Ectodermal cell (in vitro differentiated cells): ENCODE data around the gene DOLK.

ENCODE experiments used
- H3K27ac ChIP-seq: 2 replicates; pipeline ENCODE4 v1.7.0; 2013; ENCODE audit warnings: mild to moderate bottlenecking, low read depth, low read length; ENCODE audit not compliant: insufficient read depth, poor library complexity, severe bottlenecking
- H3K27me3 ChIP-seq: 2 replicates; pipeline ENCODE4 v1.7.0; 2013; ENCODE audit warnings: mild to moderate bottlenecking, low read length; ENCODE audit not compliant: insufficient read depth, control insufficient read depth, poor library complexity, severe bottlenecking
- H3K36me3 ChIP-seq: one replicate; pipeline ENCODE4 v1.7.0; 2013; ENCODE audit warnings: low read length; ENCODE audit not compliant: control insufficient read depth, insufficient read depth
- H3K4me1 ChIP-seq: one replicate; pipeline ENCODE4 v1.7.0; 2013; ENCODE audit warnings: low read length; ENCODE audit not compliant: control insufficient read depth, insufficient read depth
- H3K4me3 ChIP-seq: 2 replicates; pipeline ENCODE4 v1.7.0; 2013; ENCODE audit warnings: low read depth, low read length, control low read depth; ENCODE audit not compliant: insufficient read depth
- H3K9me3 ChIP-seq: 2 replicates; pipeline ENCODE4 v1.7.0; 2013; ENCODE audit warnings: mild to moderate bottlenecking, low read length, moderate library complexity; ENCODE audit not compliant: control insufficient read depth
- WGBS, 2 experiments: methylation state at CpG; one replicate each; pipeline ENCODE4 v1.1.7; 2013; ENCODE audit warnings: missing lambda C conversion rate in 2 of 2; 5-methylcytosine and 5-hydroxymethylcytosine counted together

Gene DOLK

DNA sequence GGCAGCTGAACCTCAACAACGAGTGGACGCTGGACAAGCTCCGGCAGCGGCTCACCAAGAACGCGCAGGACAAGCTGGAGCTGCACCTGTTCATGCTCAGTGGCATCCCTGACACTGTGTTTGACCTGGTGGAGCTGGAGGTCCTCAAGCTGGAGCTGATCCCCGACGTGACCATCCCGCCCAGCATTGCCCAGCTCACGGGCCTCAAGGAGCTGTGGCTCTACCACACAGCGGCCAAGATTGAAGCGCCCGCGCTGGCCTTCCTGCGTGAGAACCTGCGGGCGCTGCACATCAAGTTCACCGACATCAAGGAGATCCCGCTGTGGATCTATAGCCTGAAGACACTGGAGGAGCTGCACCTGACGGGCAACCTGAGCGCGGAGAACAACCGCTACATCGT, 39.0 kb downstream of the DOLK start:
- Histone ChIP-seq H3K4me3 (no peak overlapping the region), H3K36me3 (peaks cover 25% of the 10 kb centered on the region), H3K27ac (no peak overlapping the region), H3K4me1 (peaks cover 14% of the 10 kb centered on the region), H3K27me3 (no peaks in the 10 kb centered on the region), H3K9me3 (no peaks in the 10 kb centered on the region)
- 97% methylated on average over 24 of the region's 24 CpGs for WGBS, 2 experiments

- Histone ChIP-seq H3K4me1 (peaks cover 6% of the 10 kb centered on the region), H3K27ac (no peak overlapping the region), H3K4me3 (no peak overlapping the region), H3K9me3 (no peaks in the 10 kb centered on the region), H3K27me3 (no peaks in the 10 kb centered on the region), H3K36me3 (peaks cover 25% of the 10 kb centered on the region)
- 91 to 92% methylated on average over 2 of the region's 2 CpGs for WGBS, 2 experiments
Measured at GRCh38 chr9:128906741-128907140, 40.7 kb downstream of the DOLK start.

- Histone ChIP-seq H3K9me3 (no peaks in the 10 kb centered on the region), H3K4me3 (no peak overlapping the region), H3K4me1 (no peaks in the 10 kb centered on the region), H3K27me3 (no peaks in the 10 kb centered on the region), H3K36me3 (peaks cover 25% of the 10 kb centered on the region), H3K27ac (no peak overlapping the region)
- 89 to 95% methylated on average over 7 of the region's 7 CpGs for WGBS, 2 experiments
Measured at GRCh38 chr9:128905964-128906363, 41.4 kb downstream of the DOLK start.

GRCh38 chr9:128903871-128904620, 43.4 kb downstream of the DOLK start:
- 93 to 95% methylated on average over 10 of the region's 10 CpGs for WGBS, 2 experiments
- Histone ChIP-seq H3K4me3 (no peak overlapping the region), H3K9me3 (no peaks in the 10 kb centered on the region), H3K4me1 (no peaks in the 10 kb centered on the region), H3K36me3 (peaks cover 17% of the 10 kb centered on the region), H3K27ac (no peak overlapping the region), H3K27me3 (no peaks in the 10 kb centered on the region)

GRCh38 chr9:128903079-128903461, 44.3 kb downstream of the DOLK start:
- Histone ChIP-seq H3K4me1 (no peaks in the 10 kb centered on the region), H3K36me3 (peaks cover 7% of the 10 kb centered on the region), H3K4me3 (no peak overlapping the region), H3K9me3 (no peaks in the 10 kb centered on the region), H3K27me3 (no peaks in the 10 kb centered on the region), H3K27ac (no peak overlapping the region)
- 84 to 93% methylated on average over 2 of the region's 2 CpGs for WGBS, 2 experiments

DNA sequence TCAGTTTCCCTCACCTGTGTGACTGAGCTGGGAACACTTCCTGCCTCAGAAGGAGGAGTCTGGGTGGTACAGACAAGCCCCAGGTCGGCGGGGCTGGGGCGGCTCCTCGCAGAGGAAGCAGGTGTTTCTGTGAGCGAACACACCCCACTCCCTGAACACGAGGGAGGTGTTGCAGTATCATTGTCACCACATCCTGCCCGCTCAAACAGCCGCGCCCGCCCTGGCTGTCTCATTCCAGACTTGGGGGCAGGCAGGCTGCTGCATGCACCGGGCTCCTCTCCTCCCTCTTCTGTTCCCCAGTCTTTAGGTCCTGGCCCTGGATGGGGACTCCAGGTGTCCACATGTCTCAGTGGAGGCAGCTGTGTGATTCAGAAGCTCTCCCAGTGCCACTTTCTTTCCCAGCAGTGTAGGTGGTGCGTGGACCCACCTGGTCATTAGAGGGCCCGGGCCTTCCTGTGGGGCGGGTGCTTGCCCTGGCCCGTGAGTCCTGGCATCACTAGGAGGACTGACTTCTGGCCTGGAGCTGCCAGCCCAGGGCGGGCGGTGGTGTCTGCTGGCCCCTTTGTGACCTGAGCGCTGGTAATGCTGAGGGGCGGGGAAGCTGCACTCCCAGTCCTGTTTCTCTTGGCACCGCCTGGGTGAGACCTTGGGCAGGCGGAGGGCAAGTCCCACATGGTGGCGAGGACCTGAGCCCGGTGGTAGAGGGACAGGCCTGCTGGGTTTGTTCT, 44.9 kb downstream of the DOLK start:
- peaks cover 2% of the 10 kb centered on the region for H3K36me3 ChIP-seq
- no peak overlapping the region for H3K27ac ChIP-seq
- no peak overlapping the region for H3K4me3 ChIP-seq
- H3K9me3 ChIP-seq = no peaks in the 10 kb centered on the region
- no peaks in the 10 kb centered on the region for H3K4me1 ChIP-seq
- 95 to 96% methylated on average over 23 of the region's 23 CpGs for WGBS, 2 experiments
- H3K27me3 ChIP-seq = no peaks in the 10 kb centered on the region

DNA sequence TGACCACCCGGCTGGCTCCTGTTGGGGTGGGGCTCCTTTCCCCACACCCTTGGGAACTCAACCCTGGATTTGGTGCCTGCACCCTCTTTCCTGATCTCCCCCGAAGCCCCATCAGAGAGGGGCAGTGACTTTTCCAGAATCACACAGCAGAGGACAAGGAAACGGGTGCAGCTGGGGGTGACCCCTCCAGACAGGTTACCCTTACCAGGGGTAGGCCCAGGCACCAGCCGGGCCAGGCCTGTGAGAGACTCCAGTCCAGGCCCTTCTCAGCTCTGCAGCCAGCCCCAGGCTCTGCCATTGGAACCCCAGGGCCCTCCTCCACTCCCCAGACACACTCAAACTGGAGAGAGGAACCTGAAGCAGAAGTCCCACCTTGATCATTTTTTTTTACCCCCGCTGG, 45.6 kb downstream of the DOLK start:
- Histone ChIP-seq H3K27me3 (no peaks in the 10 kb centered on the region), H3K4me1 (no peaks in the 10 kb centered on the region), H3K4me3 (no peak overlapping the region), H3K9me3 (no peaks in the 10 kb centered on the region), H3K27ac (no peak overlapping the region), H3K36me3 (no peaks in the 10 kb centered on the region)
- 94 to 97% methylated on average over 5 of the region's 5 CpGs for WGBS, 2 experiments

DNA sequence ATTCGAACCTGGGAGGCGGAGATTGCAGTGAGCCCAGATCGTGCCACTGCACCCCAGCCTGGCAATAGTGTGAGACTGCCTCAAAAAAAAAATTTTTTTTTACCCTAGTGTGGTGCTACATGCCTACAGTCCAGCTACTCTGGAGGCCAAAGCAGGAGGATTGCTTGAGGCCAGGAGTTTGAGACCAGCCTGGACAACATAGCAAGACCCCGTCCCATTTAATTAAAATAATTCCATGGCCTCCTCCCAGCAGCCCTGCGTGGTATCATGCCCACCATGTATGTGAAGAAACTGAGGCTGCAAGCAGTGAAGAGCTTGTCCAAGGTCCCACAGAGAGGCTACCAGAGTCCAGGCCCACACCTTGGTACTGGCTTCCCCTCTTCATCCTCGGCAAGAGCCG, 46.0 kb downstream of the DOLK start:
- H3K27me3 ChIP-seq = no peaks in the 10 kb centered on the region
- H3K27ac ChIP-seq = no peak overlapping the region
- no peaks in the 10 kb centered on the region for H3K36me3 ChIP-seq
- H3K4me1 ChIP-seq = no peaks in the 10 kb centered on the region
- H3K9me3 ChIP-seq = no peaks in the 10 kb centered on the region
- 93 to 94% methylated on average over 7 of the region's 7 CpGs for WGBS, 2 experiments
- H3K4me3 ChIP-seq = no peak overlapping the region

- 94 to 95% methylated on average over 8 of the region's 8 CpGs for WGBS, 2 experiments
- Histone ChIP-seq H3K9me3 (no peaks in the 10 kb centered on the region), H3K4me1 (peaks cover 4% of the 10 kb centered on the region), H3K36me3 (no peaks in the 10 kb centered on the region), H3K27ac (no peak overlapping the region), H3K27me3 (no peaks in the 10 kb centered on the region), H3K4me3 (no peak overlapping the region)
Measured at GRCh38 chr9:128899566-128900322, 47.7 kb downstream of the DOLK start.
